Psoas muscle (tissue), 8 donors: Measurements from ENCODE around the gene TIPRL. TPM values are rescaled to one million over a fixed set of nuclear protein-coding genes. Genes with fewer than 3 reads are reported as not detected.

Source experiments
- ATAC-seq, 4 donors: fragments of 200-7000 bp; cut with Tn5 transposase; one replicate each; pipeline ENCODE4 v1.9.1; 2020; ENCODE audit warnings: moderate library complexity in 3 of 4, mild to moderate bottlenecking in 2 of 4
- DNase-seq, 2 donors: peaks; one replicate each; pipeline ENCODE4 v3.0.0-alpha.2; 2020
- H3K27ac ChIP-seq: fragments of 200-600 bp; one replicate; pipeline ENCODE4 v1.8.0; 2022
- H3K27me3 ChIP-seq, 3 donors: fragments of 200-600 bp in 1 of 3; one replicate each; pipeline versions ENCODE4 v1.6.1 to v1.8.0; 2013 to 2022; ENCODE audit warnings: low read length in 2 of 3, mild to moderate bottlenecking in 2 of 3, moderate library complexity in 1 of 3; ENCODE audit not compliant: insufficient read depth in 3 of 3
- H3K36me3 ChIP-seq, 2 donors: fragments of 200-600 bp in 1 of 2; one replicate each; pipeline versions ENCODE4 v1.6.1 to v1.8.0; 2013 to 2022; ENCODE audit warnings: low read depth in 1 of 2, mild to moderate bottlenecking in 1 of 2, moderate library complexity in 1 of 2; ENCODE audit not compliant: insufficient read depth in 1 of 2
- H3K4me1 ChIP-seq: fragments of 200-600 bp; one replicate; pipeline ENCODE4 v1.8.0; 2022
- H3K4me3 ChIP-seq: fragments of 200-600 bp; one replicate; pipeline ENCODE4 v1.8.0; 2022; ENCODE audit warnings: mild to moderate bottlenecking
- H3K9me3 ChIP-seq: fragments of 200-600 bp; one replicate; pipeline ENCODE4 v1.8.0; 2022
- WGBS, 3 donors: extraction: QIAGEN DNeasy Blood & Tissue Kit; methylation state at CpG; one replicate each; pipeline versions ENCODE4 v1.1.6 to v1.1.7; 2013; 5-methylcytosine and 5-hydroxymethylcytosine counted together
- intact Hi-C, 2 donors: fragments of 100-400 bp; cut with DNase I; formaldehyde crosslinking; loops; one replicate each; pipeline versions ENCODE4 v1.11.0 to v1.14.2; 2022
- polyA plus RNA-seq, 3 donors: library from polyadenylated mRNA; stranded (reverse); fragments of 200-250 nt; gene quantifications; one replicate each; pipeline ENCODE4 v1.2.3, GENCODE V29; 2013
- total RNA-seq, 4 donors: library from RNA; stranded (reverse); fragmentation: NEBNext Ultra II Directional in 2 of 4; extraction: Animal tissue kit (Norgen Biotek cat#: 25700) in 2 of 4; gene quantifications; one replicate each; pipeline versions ENCODE4 v1.2.1 to v1.2.4, GENCODE V29; 2021 to 2023
- TF ChIP-seq, protein P1 (sequence below): fragments of 200-600 bp; IDR thresholded peaks from one replicate; pipeline ENCODE4 v1.8.0; 2022; ENCODE audit warnings: antibody characterized with exemption
- donor health status: healthy with polysubstance abuse.
- donor health status: DM: no; HTN: no; CAD: no; lungs with moderate emphysema.
- donor health status: Bipolar disorder and iron deficiency.
- donor health status: healthy.
- donor health status: DM: yes; HTN: yes; CAD: no.
- donor health status: DM: no; HTN: no; CAD: no.
- donor health status: DM: no; HTN: no; CAD: no.
- donor health status: DM: yes; HTN: yes; CAD: no.

The TIPRL gene
- total and polyA plus RNA-seq, 7 donors, result 15.3 to 34.7 (median 30.7) TPM

DNA sequence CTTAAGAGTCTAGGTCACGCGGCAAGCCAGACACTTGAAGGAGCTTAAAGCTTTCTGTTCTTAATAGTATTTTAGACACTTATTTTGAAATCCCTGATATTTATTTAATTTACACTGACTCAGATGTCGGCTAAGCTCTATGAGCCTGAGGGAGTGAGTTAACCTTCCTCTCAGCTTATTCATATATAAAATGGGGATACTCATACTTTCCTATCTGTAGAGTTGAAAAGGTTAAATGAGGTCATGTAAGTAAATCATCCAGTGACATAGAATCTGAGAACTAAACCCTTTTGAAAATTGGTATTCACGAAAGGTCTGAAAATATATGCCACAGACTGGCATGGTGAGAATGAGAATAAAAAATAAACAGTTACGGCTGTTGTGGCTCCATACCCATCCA lies 40.6 kb upstream of the TIPRL start:
- Histone ChIP-seq H3K27ac (no peak overlapping the region), H3K9me3 (no peaks in the 10 kb centered on the region), H3K4me3 (no peak overlapping the region), H3K4me1 (peaks cover 9% of the 10 kb centered on the region), H3K27me3 (peaks cover 0 to 17% (median 0%) of the 10 kb centered on the region in 3 donors), H3K36me3 (no peaks in the 10 kb centered on the region)
- no peak for ATAC-seq
- 83 to 95% (median 84%) methylated on average over 5 of the region's 5 CpGs for WGBS, 3 donors
- DNase-seq, result no peak
- TF ChIP-seq, protein P1, sequence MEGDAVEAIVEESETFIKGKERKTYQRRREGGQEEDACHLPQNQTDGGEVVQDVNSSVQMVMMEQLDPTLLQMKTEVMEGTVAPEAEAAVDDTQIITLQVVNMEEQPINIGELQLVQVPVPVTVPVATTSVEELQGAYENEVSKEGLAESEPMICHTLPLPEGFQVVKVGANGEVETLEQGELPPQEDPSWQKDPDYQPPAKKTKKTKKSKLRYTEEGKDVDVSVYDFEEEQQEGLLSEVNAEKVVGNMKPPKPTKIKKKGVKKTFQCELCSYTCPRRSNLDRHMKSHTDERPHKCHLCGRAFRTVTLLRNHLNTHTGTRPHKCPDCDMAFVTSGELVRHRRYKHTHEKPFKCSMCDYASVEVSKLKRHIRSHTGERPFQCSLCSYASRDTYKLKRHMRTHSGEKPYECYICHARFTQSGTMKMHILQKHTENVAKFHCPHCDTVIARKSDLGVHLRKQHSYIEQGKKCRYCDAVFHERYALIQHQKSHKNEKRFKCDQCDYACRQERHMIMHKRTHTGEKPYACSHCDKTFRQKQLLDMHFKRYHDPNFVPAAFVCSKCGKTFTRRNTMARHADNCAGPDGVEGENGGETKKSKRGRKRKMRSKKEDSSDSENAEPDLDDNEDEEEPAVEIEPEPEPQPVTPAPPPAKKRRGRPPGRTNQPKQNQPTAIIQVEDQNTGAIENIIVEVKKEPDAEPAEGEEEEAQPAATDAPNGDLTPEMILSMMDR, result no peak
- intact Hi-C loops, result no loop called here

DNA sequence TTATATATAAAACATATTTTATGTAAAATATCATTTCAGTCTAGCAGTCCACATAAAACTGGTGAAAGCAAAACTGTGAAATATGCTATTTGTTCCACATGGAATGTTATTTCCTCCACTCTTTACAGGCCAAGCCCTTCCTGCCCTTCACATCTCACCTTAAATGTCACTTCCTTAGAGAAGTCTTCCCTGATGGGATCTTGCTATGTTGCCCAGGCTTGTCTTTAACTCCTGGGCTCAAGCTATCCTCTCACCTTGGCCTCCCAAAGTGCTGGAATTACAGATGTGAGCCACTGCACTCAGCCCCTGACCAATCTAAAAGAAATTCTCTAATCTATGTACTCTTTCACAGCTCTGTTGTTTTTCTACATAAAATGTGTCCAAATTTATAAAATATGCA lies 39.7 kb upstream of the TIPRL start:
- ATAC-seq (no peak), DNase-seq (no peak)
- Histone ChIP-seq H3K36me3 (no peaks in the 10 kb centered on the region), H3K4me1 (peaks cover 9% of the 10 kb centered on the region), H3K4me3 (no peak overlapping the region), H3K9me3 (no peaks in the 10 kb centered on the region), H3K27ac (no peak overlapping the region), H3K27me3 (peaks cover 0 to 10% (median 0%) of the 10 kb centered on the region in 3 donors)
- TF ChIP-seq, protein P1, result no peak
- intact Hi-C loops, result no loop called here

GRCh38 chr1:168141871-168142385 lies 36.8 kb upstream of the TIPRL start:
- no peaks in the 10 kb centered on the region for H3K27me3 ChIP-seq
- intact Hi-C loops, result no loop called here
- no peaks in the 10 kb centered on the region for H3K9me3 ChIP-seq
- H3K4me3 ChIP-seq, result no peak overlapping the region
- DNase-seq (no peak), ATAC-seq (no peak)
- TF ChIP-seq, protein P1, result no peak
- no peaks in the 10 kb centered on the region for H3K4me1 ChIP-seq
- no peak overlapping the region for H3K27ac ChIP-seq
- WGBS, 3 donors, result 76 to 82% (median 79%) methylated on average over 3 of the region's 3 CpGs
- no peaks in the 10 kb centered on the region for H3K36me3 ChIP-seq

- Histone ChIP-seq H3K36me3 (no peaks in the 10 kb centered on the region), H3K9me3 (no peaks in the 10 kb centered on the region), H3K27ac (no peak overlapping the region), H3K27me3 (no peaks in the 10 kb centered on the region), H3K4me3 (no peak overlapping the region), H3K4me1 (no peaks in the 10 kb centered on the region)
- 25 to 40% (median 27%) methylated on average over 11 to 14 of the region's 15 CpGs for WGBS, 3 donors
- intact Hi-C loops, result no loop called here
- ATAC-seq (peak; percentile 69 to 89 (median 84)), DNase-seq (peak; percentile 81 to 90)
- TF ChIP-seq, protein P1, result peak; percentile 95
These were observed 33.3 kb upstream of the TIPRL start for GRCh38 chr1:168145184-168146159.
